PC-3 (cell line): ENCODE measurements around the gene PLEKHM3. TPM values are rescaled to one million over a fixed set of nuclear protein-coding genes. Genes with fewer than 3 reads are reported as not detected.

ENCODE experiments used
- ATAC-seq: fragments of 200-7000 bp; cut with Tn5 transposase; 2 replicates; pipeline ENCODE4 v1.9.1; 2020; ENCODE audit warnings: mild to moderate bottlenecking, moderate library complexity
- BruUV-seq: library from RNA; stranded (reverse); fragments of 400-500 nt; replicated peaks from 2 replicates; lab custom pipeline; 2021; lab: Mats Ljungman, UMichigan
- CTCF ChIA-PET: fragments of 300-600 bp; sonication (Branson Sonifier 250); formaldehyde crosslinking; loops from one replicate; lab custom pipeline; 2022; ENCODE audit warnings: antibody characterized with exemption; lab: Charles Lee
- POLR2A ChIA-PET: fragments of 300-600 bp; sonication (Branson Sonifier 250); formaldehyde crosslinking; loops from one replicate; lab custom pipeline; 2022; ENCODE audit warnings: antibody characterized with exemption; ENCODE audit not compliant: unreplicated experiment; lab: Charles Lee
- DNase-seq: peaks from one replicate; pipeline ENCODE4 v3.0.0-alpha.2; 2015
- H2AFZ ChIP-seq: fragments of 300-600 bp; sonication (generic); 2 replicates; pipeline ENCODE4 v1.6.0; 2016; ENCODE audit warnings: antibody characterized with exemption, low read length
- H3F3A ChIP-seq: fragments of 300-600 bp; sonication (generic); one replicate; pipeline ENCODE4 v1.6.0; 2017; ENCODE audit warnings: antibody characterized with exemption, low read length, control low read depth, mild to moderate bottlenecking; ENCODE audit not compliant: unreplicated experiment
- H3K27ac ChIP-seq: fragments of 300-600 bp; sonication (generic); 2 replicates; pipeline ENCODE4 v1.5.1; 2016; ENCODE audit warnings: mild to moderate bottlenecking, low read length
- H3K27me3 ChIP-seq: fragments of 300-600 bp; sonication (generic); 2 replicates; pipeline ENCODE4 v1.6.1; 2016; ENCODE audit warnings: low read length, mixed read lengths
- H3K36me3 ChIP-seq: fragments of 300-600 bp; sonication (generic); 2 replicates; pipeline ENCODE4 v1.6.1; 2016; ENCODE audit warnings: low read depth, mixed run types, low read length, mixed read lengths
- H3K4me1 ChIP-seq: fragments of 300-600 bp; sonication (generic); 2 replicates; pipeline ENCODE4 v1.5.1; 2016; ENCODE audit warnings: low read length; ENCODE audit not compliant: insufficient read depth
- H3K4me2 ChIP-seq: fragments of 300-600 bp; sonication (generic); 2 replicates; pipeline ENCODE4 v1.6.0; 2016; ENCODE audit warnings: low read length
- H3K4me3 ChIP-seq: fragments of 300-600 bp; sonication (generic); 2 replicates; pipeline ENCODE4 v1.5.1; 2016; ENCODE audit warnings: mild to moderate bottlenecking, low read length, mixed read lengths
- H3K79me2 ChIP-seq: fragments of 300-600 bp; sonication (generic); 2 replicates; pipeline ENCODE4 v1.6.1; 2017; ENCODE audit warnings: low read length, mixed read lengths
- H3K9ac ChIP-seq: fragments of 300-600 bp; sonication (generic); 2 replicates; pipeline ENCODE4 v1.6.0; 2016; ENCODE audit warnings: mild to moderate bottlenecking, low read length
- H3K9me2 ChIP-seq: fragments of 300-600 bp; sonication (generic); replicated peaks from 2 replicates; pipeline ENCODE4 v1.6.1; 2016; ENCODE audit warnings: mixed run types, low read length, mixed read lengths
- H3K9me3 ChIP-seq: fragments of 300-600 bp; sonication (generic); 2 replicates; pipeline ENCODE4 v1.6.1; 2016; ENCODE audit warnings: low read length, mixed read lengths
- H4K20me1 ChIP-seq: fragments of 300-600 bp; sonication (generic); 2 replicates; pipeline ENCODE4 v1.6.1; 2016; ENCODE audit warnings: low read length, mixed read lengths
- CTCF ChIP-seq: fragments of 300-600 bp; sonication (generic); conservative IDR thresholded peaks from 2 replicates; pipeline ENCODE4 v1.5.1; 2017; ENCODE audit warnings: antibody characterized with exemption, low read depth, mild to moderate bottlenecking, low read length
- EZH2 ChIP-seq: fragments of 300-600 bp; sonication (generic); IDR thresholded peaks from one replicate; pipeline ENCODE4 v1.6.1; 2017; ENCODE audit warnings: antibody characterized with exemption, mild to moderate bottlenecking, low read length; ENCODE audit not compliant: unreplicated experiment
- EZH2phosphoT487 ChIP-seq: fragments of 300-600 bp; sonication (generic); IDR thresholded peaks from 2 replicates; pipeline ENCODE4 v1.6.1; 2018; ENCODE audit warnings: mild to moderate bottlenecking, antibody characterized with exemption, low read length, borderline replicate concordance
- intact Hi-C: fragments of 100-400 bp; cut with micrococcal nuclease; formaldehyde crosslinking; loops from 2 replicates; pipeline ENCODE4 v1.9.0; 2023
- total RNA-seq: library from RNA; depleted of rRNA; stranded (reverse); fragments of >200 nt; gene quantifications from 2 replicates; pipeline ENCODE4 v1.2.3, GENCODE V29; 2014

Gene PLEKHM3
- total RNA-seq, 1 experiment from 2014 or later = 5.9 TPM

GRCh38 chr2:207772844-207773205 lies 252.5 kb downstream of the PLEKHM3 start:
- TF ChIP-seq EZH2 (no peak), CTCF (no peak), EZH2phosphoT487 (no peak)
- Histone ChIP-seq H3K4me2 (no peak overlapping the region), H4K20me1 (no peaks in the 10 kb centered on the region), H3K4me1 (peaks cover 4% of the 10 kb centered on the region; the same call in 1 of the 2 replicates), H3K27me3 (no peaks in the 10 kb centered on the region), H3K9ac (no peak overlapping the region), H3K4me3 (no peak overlapping the region), H3K79me2 (peaks cover 14% of the 10 kb centered on the region), H3K27ac (no peak overlapping the region), H2AFZ (no peak overlapping the region), H3F3A (no peaks in the 10 kb centered on the region), H3K36me3 (no peaks in the 10 kb centered on the region), H3K9me2 (no peaks in the 10 kb centered on the region), H3K9me3 (no peaks in the 10 kb centered on the region)
- ATAC-seq = no peak
- no TSS peak for BruUV-seq
- no peak for DNase-seq
- intact Hi-C loops = no loop called here
- POLR2A ChIA-PET = no interaction called here
- CTCF ChIA-PET = no interaction called here

DNA sequence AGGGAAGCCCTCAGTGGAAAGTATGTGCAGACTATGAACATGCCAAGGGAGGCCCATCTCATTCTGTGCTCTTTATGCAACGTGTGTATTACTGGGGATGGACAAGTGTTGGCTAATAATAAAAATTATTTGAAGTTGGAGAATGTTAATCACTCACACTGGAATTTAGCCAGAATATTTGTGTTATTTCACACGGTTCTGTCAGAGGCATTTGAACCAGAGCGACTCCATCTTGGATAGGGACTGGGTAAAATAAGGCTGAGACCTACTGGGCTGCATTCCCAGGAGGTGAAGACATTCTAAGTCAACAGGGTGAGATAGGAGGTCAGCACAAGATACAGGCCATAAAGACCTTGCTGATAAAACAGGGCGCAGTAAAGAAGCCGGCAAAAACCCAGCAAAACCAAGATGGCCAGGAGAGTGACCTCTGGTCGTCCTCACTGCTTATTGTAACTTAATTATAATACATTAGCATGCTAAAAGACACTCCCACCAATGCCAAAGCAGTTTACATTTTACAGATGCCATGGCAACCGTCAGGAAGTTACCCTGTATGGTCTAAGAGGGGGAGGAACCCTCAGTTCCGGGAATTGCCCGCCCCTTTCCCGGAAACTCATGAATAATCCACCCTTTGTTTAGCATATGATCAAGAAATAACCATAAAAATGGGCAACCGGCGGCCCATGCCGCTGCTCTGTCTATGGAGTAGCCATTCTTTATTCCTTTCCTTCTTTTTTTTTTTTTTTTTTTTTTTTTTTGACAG lies 253.1 kb downstream of the PLEKHM3 start:
- intact Hi-C loops = no loop called here
- POLR2A ChIA-PET = no interaction called here
- Histone ChIP-seq H4K20me1 (no peaks in the 10 kb centered on the region), H3K79me2 (peaks cover 20% of the 10 kb centered on the region), H3K4me2 (no peak overlapping the region), H3K9ac (no peak overlapping the region), H2AFZ (no peak overlapping the region), H3K27ac (no peak overlapping the region), H3K36me3 (no peaks in the 10 kb centered on the region), H3F3A (no peaks in the 10 kb centered on the region), H3K4me3 (no peak overlapping the region), H3K9me2 (no peaks in the 10 kb centered on the region), H3K27me3 (no peaks in the 10 kb centered on the region), H3K9me3 (no peaks in the 10 kb centered on the region), H3K4me1 (peaks cover 7% of the 10 kb centered on the region; the same call in 1 of the 2 replicates)
- no TSS peak for BruUV-seq
- DNase-seq (no peak), ATAC-seq (no peak)
- TF ChIP-seq CTCF (no peak), EZH2phosphoT487 (no peak), EZH2 (no peak)
- CTCF ChIA-PET = no interaction called here

DNA sequence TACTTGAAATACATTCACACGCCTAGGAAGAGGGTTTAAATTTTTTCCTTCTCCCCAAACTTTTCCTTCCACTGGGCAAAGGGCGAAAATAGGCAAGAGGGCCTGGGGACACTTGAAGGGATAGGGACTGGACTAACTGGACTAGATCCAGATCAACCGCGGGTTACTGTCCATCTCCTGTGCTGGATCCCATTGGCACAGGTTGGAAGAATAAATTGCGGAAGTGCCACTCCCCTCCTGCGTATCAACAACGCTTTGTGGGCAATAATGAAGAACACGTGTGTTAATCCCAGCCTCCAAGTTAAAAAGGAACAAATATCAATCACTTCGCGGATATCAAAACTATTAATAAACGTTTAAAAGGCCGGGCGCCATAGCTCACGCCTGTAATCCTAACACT lies 253.9 kb downstream of the PLEKHM3 start:
- Histone ChIP-seq H3K4me3 (no peak overlapping the region), H3K79me2 (peaks cover 28% of the 10 kb centered on the region), H3K4me2 (no peak overlapping the region), H3K27ac (no peak overlapping the region), H3K4me1 (peaks cover 8% of the 10 kb centered on the region; the same call in 1 of the 2 replicates), H3F3A (no peaks in the 10 kb centered on the region), H3K9me2 (no peaks in the 10 kb centered on the region), H3K9me3 (no peaks in the 10 kb centered on the region), H3K27me3 (no peaks in the 10 kb centered on the region), H3K9ac (no peak overlapping the region), H3K36me3 (no peaks in the 10 kb centered on the region), H2AFZ (no peak overlapping the region), H4K20me1 (no peaks in the 10 kb centered on the region)
- TF ChIP-seq EZH2 (no peak), EZH2phosphoT487 (no peak), CTCF (no peak)
- ATAC-seq = no peak
- no TSS peak for BruUV-seq
- intact Hi-C loops = no loop called here
- no peak for DNase-seq
- POLR2A ChIA-PET = no interaction called here
- CTCF ChIA-PET = no interaction called here
